K562 (cell line): ENCODE data around the gene CACTIN. TPM values are rescaled to one million over a fixed set of nuclear protein-coding genes. Genes with fewer than 3 reads are reported as not detected.

Experiments used
- ATAC-seq: fragments of 200-7000 bp; cut with Tn5 transposase; 3 replicates; pipeline ENCODE4 v1.9.1; 2020; ENCODE audit warnings: moderate library complexity
- BruUV-seq: library from RNA; stranded (reverse); fragments of 400-500 nt; replicated peaks from 2 replicates; lab custom pipeline; 2021; lab: Mats Ljungman, UMichigan
- CTCF ChIA-PET: fragments of 300-600 bp; formaldehyde crosslinking; extraction: SDS; loops from one replicate; lab custom pipeline; 2021; ENCODE audit warnings: low intra/inter-chr PET ratio; lab: Yijun Ruan, JAX
- POLR2A ChIA-PET: fragments of 300-600, 350-650 bp; sonication (Branson Sonifier 250); formaldehyde crosslinking; extraction: SDS; loops from one replicate; lab custom pipeline; 2021; ENCODE audit warnings: antibody characterized with exemption, inconsistent platforms; lab: Yijun Ruan, JAX
- DNase-seq, 4 experiments: peaks; one replicate each; pipeline versions ENCODE4 v3.0.0 to v3.0.0-alpha.2; 2011 to 2018; ENCODE audit warnings: low spot score in 3 of 4, mixed read lengths in 3 of 4; ENCODE audit errors: extremely low read depth in 1 of 4
- FAIRE-seq: peaks from 2 replicates; lab custom pipeline; 2011; peaks lifted over from hg19 to GRCh38; lab: Jason Lieb, UNC
- H2AFZ ChIP-seq: 2 replicates; pipeline ENCODE4 v1.6.0; 2011; ENCODE audit warnings: low read depth, low read length, control low read depth, inconsistent platforms
- H3K27ac ChIP-seq: fragments of 200-600 bp; 3 replicates; pipeline ENCODE4 v1.8.0; 2011; ENCODE audit warnings: low read depth, mild to moderate bottlenecking, control low read depth, inconsistent platforms, low read length, moderate library complexity, mixed read lengths; ENCODE audit errors: extremely low read depth
- H3K27me3 ChIP-seq, 2 experiments: fragments of 300-600 bp in 1 of 2; 2 replicates in 1 of 2; 3 replicates in 1 of 2; pipeline versions ENCODE4 v1.6.0 to v1.8.0; 2011; ENCODE audit warnings: inconsistent platforms in 2 of 2, low read length in 2 of 2, mild to moderate bottlenecking in 1 of 2, mixed read lengths in 1 of 2, moderate library complexity in 1 of 2; ENCODE audit not compliant: control insufficient read depth in 2 of 2, insufficient read depth in 2 of 2
- H3K36me3 ChIP-seq: fragments of 300-600 bp; 3 replicates; pipeline ENCODE4 v1.8.0; 2011; ENCODE audit warnings: mild to moderate bottlenecking, low read length, inconsistent platforms; ENCODE audit not compliant: control insufficient read depth, insufficient read depth
- H3K4me1 ChIP-seq, 2 experiments: fragments of 200-600 bp in 1 of 2; replicated peaks in 1 of 2; 2 replicates in 1 of 2; 3 replicates in 1 of 2; pipeline versions ENCODE4 v1.5.1 to v1.8.0; 2011; ENCODE audit warnings: inconsistent platforms in 2 of 2, low read length in 2 of 2, mild to moderate bottlenecking in 1 of 2, mixed read lengths in 1 of 2, moderate library complexity in 1 of 2; ENCODE audit not compliant: control insufficient read depth in 2 of 2, insufficient read depth in 2 of 2
- H3K4me2 ChIP-seq: 2 replicates; pipeline ENCODE4 v1.6.1; 2011; ENCODE audit warnings: low read length, control low read depth, inconsistent platforms, mixed read lengths; ENCODE audit not compliant: insufficient read depth
- H3K4me3 ChIP-seq: fragments of 200-600 bp; sonication (generic), shearing (Covaris generic); 2 replicates; pipeline ENCODE4 v1.5.1; 2016; ENCODE audit warnings: control low read depth, inconsistent platforms
- H3K79me2 ChIP-seq: fragments of 200-600 bp; 3 replicates; pipeline ENCODE4 v1.8.0; 2011; ENCODE audit warnings: low read length, inconsistent platforms; ENCODE audit not compliant: control insufficient read depth, insufficient read depth
- H3K9ac ChIP-seq, 2 experiments: 2 replicates each; pipeline versions ENCODE4 v1.6.0 to v1.6.1; 2011; ENCODE audit warnings: low read depth in 2 of 2, low read length in 2 of 2, control low read depth in 1 of 2, inconsistent platforms in 1 of 2, mild to moderate bottlenecking in 1 of 2, mixed read lengths in 1 of 2; ENCODE audit not compliant: insufficient read depth in 1 of 2
- H3K9me1 ChIP-seq: one replicate; pipeline ENCODE4 v1.6.0; 2011; ENCODE audit warnings: inconsistent platforms, mild to moderate bottlenecking, low read length, moderate library complexity; ENCODE audit not compliant: control insufficient read depth, insufficient read depth
- H3K9me3 ChIP-seq: replicated peaks from 2 replicates; pipeline ENCODE4 v1.5.1; 2011; ENCODE audit warnings: low read depth, low read length, inconsistent platforms; ENCODE audit not compliant: control insufficient read depth, insufficient read depth
- H4K20me1 ChIP-seq: replicated peaks from 2 replicates; pipeline ENCODE4 v1.6.1; 2011; ENCODE audit warnings: low read length, inconsistent platforms, mixed read lengths; ENCODE audit not compliant: control insufficient read depth, insufficient read depth
- POLR2A ChIP-seq: fragments of 450-650 bp; conservative IDR thresholded peaks from 2 replicates; pipeline ENCODE4 v1.6.1; 2016
- SUPT5H ChIP-seq: fragments of 450-650 bp; IDR thresholded peaks from 2 replicates; pipeline ENCODE4 v1.6.1; 2016
- TAF1 ChIP-seq: IDR thresholded peaks from 2 replicates; pipeline ENCODE4 v1.6.1; 2011; ENCODE audit warnings: mild to moderate bottlenecking, low read length, moderate library complexity; ENCODE audit not compliant: insufficient read depth, control insufficient read depth, severe bottlenecking; ENCODE audit errors: extremely low read depth
- WGBS: fragments of 100-300 bp; shearing (Covaris generic); methylation state at CpG from one replicate; pipeline ENCODE4 v1.1.6; 2016; ENCODE audit warnings: low coverage, mixed read lengths; ENCODE audit not compliant: insufficient coverage; ENCODE audit errors: missing lambda C conversion rate; 5-methylcytosine and 5-hydroxymethylcytosine counted together
- in situ Hi-C: fragments of 300-500 bp; cut with MboI; formaldehyde crosslinking; loops from 4 replicates; pipeline ENCODE4 v1.15.0; 2018; ENCODE audit warnings: inconsistent platforms, mixed read lengths
- intact Hi-C: fragments of 100-400 bp; cut with micrococcal nuclease; formaldehyde crosslinking; loops from 2 replicates; pipeline ENCODE4 v1.14.2; 2022
- polyA plus RNA-seq, 8 experiments: library from polyadenylated mRNA; depleted of rRNA in 4 of 8; stranded (reverse) in 5 of 8; unstranded in 3 of 8; fragments of >200 nt; fragmentation: Nextera tagmentation in 2 of 8; fragmentation: Illumina TruSeq in 1 of 8; extraction: Ambion mirVana in 2 of 8; extraction: Trizol in 1 of 8; gene quantifications; 2 replicates each; pipeline versions ENCODE4 v1.2.1 to v1.2.3, GENCODE V29; 2011 to 2014; ENCODE audit warnings: inconsistent platforms in 1 of 8, missing spikeins in 1 of 8
- total RNA-seq, 7 experiments: library from RNA; depleted of rRNA in 6 of 7; stranded (reverse); fragments of >200 nt in 6 of 7; fragmentation: Illumina TruSeq in 2 of 7; extraction: Trizol in 2 of 7; gene quantifications; 2 replicates each; pipeline versions ENCODE4 v1.2.1 to v1.2.3, GENCODE V29; 2011 to 2021; ENCODE audit warnings: low replicate concordance in 1 of 7
- TF ChIP-seq, protein P1 (sequence below): conservative IDR thresholded peaks from 2 replicates; pipeline ENCODE4 v1.6.1; 2011; ENCODE audit warnings: low read depth, mild to moderate bottlenecking, low read length; ENCODE audit not compliant: control insufficient read depth

CACTIN gene
- total and polyA plus RNA-seq, 9 of the 15 experiments (the other 6 are each of a cell fraction or from before 2014, with no cell fraction given), result 0.15 to 49.2 (median 15.0) TPM

DNA sequence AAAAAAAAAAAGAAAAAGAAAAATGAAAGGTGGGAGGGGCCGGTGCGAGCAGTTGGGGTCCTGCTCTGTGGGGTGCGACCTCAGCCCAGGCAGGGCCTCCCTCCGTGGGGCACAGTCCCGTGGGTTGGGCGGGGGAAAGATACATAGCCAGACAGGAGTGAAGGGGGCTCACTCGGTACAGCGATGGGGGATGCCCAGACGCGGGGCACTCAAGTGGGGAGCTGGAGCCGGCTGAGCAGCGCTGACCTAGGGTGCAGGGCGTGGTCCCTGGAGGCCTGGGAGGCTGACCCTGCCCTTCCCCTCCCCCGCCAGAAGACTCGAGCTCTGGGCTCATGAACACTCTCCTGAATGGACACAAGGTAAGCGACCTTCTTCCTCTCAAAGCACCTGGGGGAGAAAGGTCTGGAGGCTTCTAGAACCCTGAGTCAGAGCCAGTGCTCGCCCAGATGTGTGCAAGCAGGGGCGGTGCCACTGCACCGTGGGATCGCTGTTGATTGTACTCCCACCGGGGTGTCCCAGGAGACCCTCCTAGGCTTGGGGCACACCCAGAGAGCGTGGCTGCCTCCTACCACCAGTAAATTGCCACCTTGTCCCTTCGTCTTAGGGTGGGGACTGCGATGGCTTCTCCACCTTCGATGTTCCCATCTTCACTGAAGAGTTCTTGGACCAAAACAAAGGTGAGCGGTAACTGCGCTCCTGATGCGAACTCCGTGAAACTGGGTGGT lies 50.5 kb downstream of the CACTIN start:
- FAIRE-seq, result no peak
- Histone ChIP-seq H3K36me3 (peaks cover 41% of the 10 kb centered on the region), H3K27me3 (no peaks in the 10 kb centered on the region), H3K9ac (peak overlapping the region in 1 of 2 experiments; percentile 66; a peak in 2 of 4 replicates), H3K79me2 (peaks cover 20% of the 10 kb centered on the region), H3K4me1 (peaks cover 38 to 85% of the 10 kb centered on the region in 2 experiments), H2AFZ (no peak overlapping the region), H3K4me3 (peak overlapping the region; percentile 11; the same call in 1 of the 2 replicates), H3K27ac (peak overlapping the region; percentile 12; the same call in 1 of the 3 replicates), H3K9me3 (no peaks in the 10 kb centered on the region), H3K4me2 (peak overlapping the region; percentile 43), H3K9me1 (peaks cover 5% of the 10 kb centered on the region), H4K20me1 (peaks cover 3% of the 10 kb centered on the region; the same call in 1 of the 2 replicates)
- peak; percentile 40 for TF ChIP-seq POLR2A
- TF ChIP-seq, protein P1, sequence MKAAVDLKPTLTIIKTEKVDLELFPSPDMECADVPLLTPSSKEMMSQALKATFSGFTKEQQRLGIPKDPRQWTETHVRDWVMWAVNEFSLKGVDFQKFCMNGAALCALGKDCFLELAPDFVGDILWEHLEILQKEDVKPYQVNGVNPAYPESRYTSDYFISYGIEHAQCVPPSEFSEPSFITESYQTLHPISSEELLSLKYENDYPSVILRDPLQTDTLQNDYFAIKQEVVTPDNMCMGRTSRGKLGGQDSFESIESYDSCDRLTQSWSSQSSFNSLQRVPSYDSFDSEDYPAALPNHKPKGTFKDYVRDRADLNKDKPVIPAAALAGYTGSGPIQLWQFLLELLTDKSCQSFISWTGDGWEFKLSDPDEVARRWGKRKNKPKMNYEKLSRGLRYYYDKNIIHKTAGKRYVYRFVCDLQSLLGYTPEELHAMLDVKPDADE, result 0 out of 2 replicates have a peak, but pooled peaks have one; percentile 35
- TF ChIP-seq SUPT5H, result peak; percentile 45; the same call in 1 of the 2 replicates
- TF ChIP-seq TAF1, result no peak
- ChIA-PET POLR2A (interaction anchor here (0.6 to 1.5 kb wide), 6 partner anchors 9 to 133 kb away, joined by 3 to 4 read pairs (median 3); no protein-coding TSS in a partner anchor), CTCF (no interaction called here)
- in situ Hi-C loops, result no loop called here
- intact Hi-C loops, result no loop called here
- peak in 1 of 4 experiments; percentile 59 for DNase-seq
- WGBS, result 62% methylated on average over 20 of the region's 29 CpGs
- BruUV-seq, result no TSS peak
- ATAC-seq, result no peak
